HEK293 (cell line): Measurements from ENCODE around the gene PRMT1.

Source experiments
- CTCF ChIA-PET: fragments of 350-600 bp; formaldehyde crosslinking; extraction: SDS; loops from one replicate; lab custom pipeline; 2021; ENCODE audit warnings: antibody characterized with exemption; lab: Yijun Ruan, JAX
- POLR2A ChIA-PET: fragments of 300-600 bp; formaldehyde crosslinking; extraction: SDS; loops from one replicate; lab custom pipeline; 2020; ENCODE audit warnings: antibody characterized with exemption, inconsistent platforms; lab: Yijun Ruan, JAX
- H3K27ac ChIP-seq: fragments of 200-500 bp; sonication (Bioruptor generic); 2 replicates; pipeline ENCODE4 v1.5.1; 2014; ENCODE audit warnings: low read depth, low read length, control low read depth, inconsistent platforms; ENCODE audit errors: extremely low read depth
- H3K36me3 ChIP-seq, 2 experiments: fragments of 200-500 bp in 1 of 2; sonication (Bioruptor generic) in 1 of 2; 1 replicate in 1 of 2; 2 replicates in 1 of 2; pipeline ENCODE4 v1.5.1; 2014 to 2017; ENCODE audit warnings: inconsistent platforms in 2 of 2, low read length in 2 of 2; ENCODE audit not compliant: control insufficient read depth in 2 of 2, insufficient read depth in 1 of 2
- H3K4me1 ChIP-seq: fragments of 200-500 bp; sonication (Bioruptor generic); 2 replicates; pipeline ENCODE4 v1.5.1; 2014; ENCODE audit warnings: mild to moderate bottlenecking, low read length, inconsistent platforms; ENCODE audit not compliant: control insufficient read depth, insufficient read depth
- H3K4me3 ChIP-seq: 2 replicates; pipeline ENCODE4 v1.5.1; 2011; ENCODE audit warnings: low read depth, mild to moderate bottlenecking, control low read depth, low read length, moderate library complexity
- H3K9me3 ChIP-seq: fragments of 200-500 bp; sonication (Bioruptor generic); 2 replicates; pipeline ENCODE4 v1.5.1; 2014; ENCODE audit warnings: low read depth, low read length, inconsistent platforms; ENCODE audit not compliant: control insufficient read depth, insufficient read depth
- GLI4 ChIP-seq: fragments of 450-650 bp; formaldehyde crosslinking; IDR thresholded peaks from 2 replicates; pipeline ENCODE4 v1.5.1; 2016; ENCODE audit warnings: missing biosample characterization, missing genetic modification characterization
- KLF7 ChIP-seq: fragments of 450-650 bp; formaldehyde crosslinking; IDR thresholded peaks from 2 replicates; pipeline ENCODE4 v1.5.1; 2016; ENCODE audit warnings: missing biosample characterization, missing genetic modification characterization, borderline replicate concordance
- PRDM1 ChIP-seq: fragments of 450-650 bp; formaldehyde crosslinking; IDR thresholded peaks from 2 replicates; pipeline ENCODE4; 2016; ENCODE audit warnings: missing biosample characterization, missing genetic modification characterization
- SP2 ChIP-seq: fragments of 450-650 bp; formaldehyde crosslinking; IDR thresholded peaks from 2 replicates; pipeline ENCODE4 v1.5.1; 2016; ENCODE audit warnings: missing biosample characterization, missing genetic modification characterization
- ZFHX2 ChIP-seq: fragments of 450-650 bp; formaldehyde crosslinking; conservative IDR thresholded peaks from 2 replicates; pipeline ENCODE4 v1.5.1; 2016; ENCODE audit warnings: missing biosample characterization, missing genetic modification characterization
- ZFP3 ChIP-seq: fragments of 450-650 bp; formaldehyde crosslinking; IDR thresholded peaks from 2 replicates; pipeline ENCODE4 v1.5.1; 2016; ENCODE audit warnings: low read depth, missing biosample characterization, missing genetic modification characterization
- ZNF121 ChIP-seq: fragments of 450-650 bp; formaldehyde crosslinking; IDR thresholded peaks from 2 replicates; pipeline ENCODE4 v1.5.1; 2016; ENCODE audit warnings: missing biosample characterization, missing genetic modification characterization
- ZNF155 ChIP-seq: fragments of 450-650 bp; formaldehyde crosslinking; IDR thresholded peaks from 2 replicates; pipeline ENCODE4 v1.5.1; 2016; ENCODE audit warnings: missing biosample characterization, missing genetic modification characterization
- ZNF324 ChIP-seq: fragments of 450-650 bp; formaldehyde crosslinking; IDR thresholded peaks from 2 replicates; pipeline ENCODE4 v1.5.1; 2016; ENCODE audit warnings: missing biosample characterization, missing genetic modification characterization
- ZNF335 ChIP-seq: fragments of 450-650 bp; formaldehyde crosslinking; conservative IDR thresholded peaks from 2 replicates; pipeline ENCODE4 v1.5.1; 2016; ENCODE audit warnings: missing biosample characterization, missing genetic modification characterization
- ZNF366 ChIP-seq: fragments of 450-650 bp; formaldehyde crosslinking; conservative IDR thresholded peaks from 2 replicates; pipeline ENCODE4 v1.5.1; 2016; ENCODE audit warnings: missing biosample characterization, missing genetic modification characterization
- ZNF416 ChIP-seq: fragments of 450-650 bp; formaldehyde crosslinking; IDR thresholded peaks from 2 replicates; pipeline ENCODE4 v1.5.1; 2016; ENCODE audit warnings: missing biosample characterization, missing genetic modification characterization
- ZNF548 ChIP-seq: fragments of 450-650 bp; formaldehyde crosslinking; IDR thresholded peaks from 2 replicates; pipeline ENCODE4 v1.5.1; 2016; ENCODE audit warnings: missing biosample characterization, missing genetic modification characterization
- ZNF571 ChIP-seq: fragments of 450-650 bp; formaldehyde crosslinking; IDR thresholded peaks from 2 replicates; pipeline ENCODE4 v1.5.0; 2017; ENCODE audit warnings: missing biosample characterization, missing genetic modification characterization
- ZNF600 ChIP-seq: fragments of 450-650 bp; formaldehyde crosslinking; IDR thresholded peaks from 2 replicates; pipeline ENCODE4 v1.5.1; 2016; ENCODE audit warnings: missing biosample characterization, missing genetic modification characterization
- ZNF621 ChIP-seq: fragments of 450-650 bp; formaldehyde crosslinking; IDR thresholded peaks from 2 replicates; pipeline ENCODE4 v1.5.1; 2017; ENCODE audit warnings: missing biosample characterization, missing genetic modification characterization
- ZNF747 ChIP-seq: fragments of 450-650 bp; formaldehyde crosslinking; IDR thresholded peaks from 2 replicates; pipeline ENCODE4 v1.5.1; 2016; ENCODE audit warnings: missing biosample characterization, missing genetic modification characterization
- ZNF76 ChIP-seq: fragments of 450-650 bp; formaldehyde crosslinking; IDR thresholded peaks from 2 replicates; pipeline ENCODE4; 2016; ENCODE audit warnings: low read depth, missing biosample characterization, missing genetic modification characterization, borderline replicate concordance
- ZNF843 ChIP-seq: fragments of 450-650 bp; formaldehyde crosslinking; IDR thresholded peaks from 2 replicates; pipeline ENCODE4 v1.5.1; 2016; ENCODE audit warnings: missing biosample characterization, missing genetic modification characterization
- TF ChIP-seq, protein P1 (sequence below): fragments of 450-650 bp; formaldehyde crosslinking; IDR thresholded peaks from 2 replicates; pipeline ENCODE4 v1.5.1; 2016; ENCODE audit warnings: missing biosample characterization, missing genetic modification characterization
- TF ChIP-seq, protein P2 (sequence below): fragments of 450-650 bp; formaldehyde crosslinking; IDR thresholded peaks from 2 replicates; pipeline ENCODE4 v1.5.1; 2016; ENCODE audit warnings: missing biosample characterization, missing genetic modification characterization
- TF ChIP-seq, protein P3 (sequence below): fragments of 450-650 bp; formaldehyde crosslinking; IDR thresholded peaks from 2 replicates; pipeline ENCODE4 v1.5.1; 2016; ENCODE audit warnings: missing biosample characterization, missing genetic modification characterization
- TF ChIP-seq, protein P4 (sequence below): IDR thresholded peaks from 2 replicates; pipeline ENCODE4 v1.6.1; 2011; ENCODE audit warnings: mild to moderate bottlenecking, low read depth, low read length, borderline replicate concordance
- TF ChIP-seq, protein P5 (sequence below): fragments of 450-650 bp; IDR thresholded peaks from 2 replicates; pipeline ENCODE4 v1.5.1; 2018; ENCODE audit warnings: missing biosample characterization, missing genetic modification characterization

Gene PRMT1

DNA sequence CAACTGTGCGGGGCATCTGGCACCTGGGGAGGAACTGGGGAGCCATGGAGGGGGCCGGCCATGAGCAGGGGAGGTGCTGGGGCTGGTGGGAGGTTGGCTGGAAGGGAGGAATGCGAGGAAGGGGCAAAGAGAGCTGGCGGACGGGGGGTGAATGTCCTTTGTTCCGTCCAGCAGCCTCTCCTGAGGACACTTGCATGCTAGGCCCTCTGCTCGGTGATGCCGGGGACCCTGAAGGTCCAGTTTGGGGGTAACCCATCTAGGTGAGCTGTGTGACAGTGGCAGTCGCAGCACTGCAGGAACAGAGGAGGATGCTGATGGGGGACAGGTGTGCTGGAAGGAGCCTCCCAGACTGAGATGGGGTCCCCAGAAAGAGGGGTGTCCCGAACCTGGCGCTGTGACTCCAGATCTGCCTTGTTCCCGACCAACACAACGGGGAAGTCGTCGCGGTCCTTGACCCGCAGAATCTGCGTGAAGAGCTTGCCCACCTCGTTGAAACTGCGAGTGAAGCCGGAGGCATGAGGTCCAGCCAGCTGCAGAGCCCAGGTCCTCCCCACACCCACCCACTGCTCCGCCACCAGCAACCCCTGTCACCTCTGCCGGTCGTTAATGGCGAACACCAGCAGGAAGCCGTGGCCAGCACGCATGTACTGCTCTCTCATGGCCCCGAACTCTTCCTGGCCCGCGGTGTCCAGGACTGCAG, 40.7 kb upstream of the PRMT1 start:
- CTCF ChIA-PET: no interaction called here
- Histone ChIP-seq H3K36me3 (no peaks in the 10 kb centered on the region; a peak in 1 of 3 replicates), H3K4me1 (peaks cover 23% of the 10 kb centered on the region), H3K4me3 (no peak overlapping the region), H3K9me3 (no peaks in the 10 kb centered on the region), H3K27ac (no peak overlapping the region)
- no peak for TF ChIP-seq ZNF335 (tag by site-specific recombination)
- TF ChIP-seq, protein P1, sequence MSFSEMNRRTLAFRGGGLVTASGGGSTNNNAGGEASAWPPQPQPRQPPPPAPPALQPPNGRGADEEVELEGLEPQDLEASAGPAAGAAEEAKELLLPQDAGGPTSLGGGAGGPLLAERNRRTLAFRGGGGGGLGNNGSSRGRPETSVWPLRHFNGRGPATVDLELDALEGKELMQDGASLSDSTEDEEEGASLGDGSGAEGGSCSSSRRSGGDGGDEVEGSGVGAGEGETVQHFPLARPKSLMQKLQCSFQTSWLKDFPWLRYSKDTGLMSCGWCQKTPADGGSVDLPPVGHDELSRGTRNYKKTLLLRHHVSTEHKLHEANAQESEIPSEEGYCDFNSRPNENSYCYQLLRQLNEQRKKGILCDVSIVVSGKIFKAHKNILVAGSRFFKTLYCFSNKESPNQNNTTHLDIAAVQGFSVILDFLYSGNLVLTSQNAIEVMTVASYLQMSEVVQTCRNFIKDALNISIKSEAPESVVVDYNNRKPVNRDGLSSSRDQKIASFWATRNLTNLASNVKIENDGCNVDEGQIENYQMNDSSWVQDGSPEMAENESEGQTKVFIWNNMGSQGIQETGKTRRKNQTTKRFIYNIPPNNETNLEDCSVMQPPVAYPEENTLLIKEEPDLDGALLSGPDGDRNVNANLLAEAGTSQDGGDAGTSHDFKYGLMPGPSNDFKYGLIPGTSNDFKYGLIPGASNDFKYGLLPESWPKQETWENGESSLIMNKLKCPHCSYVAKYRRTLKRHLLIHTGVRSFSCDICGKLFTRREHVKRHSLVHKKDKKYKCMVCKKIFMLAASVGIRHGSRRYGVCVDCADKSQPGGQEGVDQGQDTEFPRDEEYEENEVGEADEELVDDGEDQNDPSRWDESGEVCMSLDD (tag by site-specific recombination): peak; percentile 42; the same call in 1 of the 2 replicates
- 0 out of 2 replicates have a peak, but pooled peaks have one; percentile 17 for TF ChIP-seq ZNF600 (tag by site-specific recombination)
- POLR2A ChIA-PET: interaction anchor here (2.0 kb wide), 1 partner anchor 43 kb away, joined by 8 read pairs; no protein-coding TSS in a partner anchor

DNA sequence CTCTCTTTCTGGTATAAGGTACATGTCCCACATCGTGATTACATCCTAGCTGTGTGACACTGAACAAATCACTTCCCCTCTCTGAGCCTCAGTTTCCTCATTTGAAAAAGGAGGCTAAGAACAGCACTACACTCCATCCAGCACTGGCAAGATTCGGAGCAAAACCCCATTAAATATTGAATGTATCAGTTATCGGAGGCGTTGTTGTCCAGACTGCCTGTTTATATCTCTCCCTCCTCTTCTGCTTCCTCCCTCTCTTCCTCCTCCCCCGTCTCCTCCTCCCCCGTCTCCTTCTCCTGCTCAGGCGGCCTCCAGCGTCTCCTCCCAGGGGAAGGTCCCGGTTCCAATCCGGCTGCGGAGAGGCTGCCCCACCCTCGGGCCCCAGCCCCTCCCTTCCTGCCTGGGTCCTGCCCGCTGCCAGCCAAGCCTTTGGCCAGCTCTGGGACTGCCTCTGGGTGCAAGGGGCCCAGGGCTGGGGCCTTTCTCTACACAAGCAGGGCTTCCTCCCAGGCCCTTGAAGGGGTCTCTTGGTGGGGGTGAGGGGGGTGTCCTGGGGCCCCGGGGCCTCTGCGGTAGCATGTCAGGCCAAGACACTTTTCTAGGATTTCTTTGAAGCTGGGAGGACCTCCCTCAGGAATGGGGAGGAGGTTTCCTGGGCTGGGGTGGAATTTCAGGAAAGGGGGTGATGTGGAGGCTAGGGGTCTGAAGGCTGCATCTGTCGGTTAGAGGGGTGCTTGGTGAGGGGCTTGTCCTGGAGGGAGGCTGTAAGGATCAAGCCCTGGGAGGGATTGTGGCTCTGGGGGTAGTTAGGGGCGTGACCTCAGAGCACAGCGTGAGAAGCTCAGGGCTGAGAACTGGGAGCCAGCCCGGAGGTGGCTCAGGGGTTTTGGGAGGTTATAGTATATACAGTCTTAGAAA, 39.0 kb upstream of the PRMT1 start:
- Histone ChIP-seq H3K4me3 (no peak overlapping the region), H3K9me3 (no peaks in the 10 kb centered on the region), H3K36me3 (no peaks in the 10 kb centered on the region; a peak in 1 of 3 replicates), H3K27ac (0 out of 2 replicates have a peak overlapping the region, but pooled peaks have one; percentile 20), H3K4me1 (peaks cover 26% of the 10 kb centered on the region)
- ChIA-PET POLR2A (interaction anchor here (0.5 to 1.4 kb wide), 9 partner anchors 19 to 649 kb away, joined by 3 to 8 read pairs (median 3); partner anchors contain the start of genes ATF5 and NUP62), CTCF (interaction anchor here (0.5 to 0.8 kb wide), 4 partner anchors 11 to 43 kb away, joined by 3 read pairs; no protein-coding TSS in a partner anchor)
- TF ChIP-seq, protein P2, sequence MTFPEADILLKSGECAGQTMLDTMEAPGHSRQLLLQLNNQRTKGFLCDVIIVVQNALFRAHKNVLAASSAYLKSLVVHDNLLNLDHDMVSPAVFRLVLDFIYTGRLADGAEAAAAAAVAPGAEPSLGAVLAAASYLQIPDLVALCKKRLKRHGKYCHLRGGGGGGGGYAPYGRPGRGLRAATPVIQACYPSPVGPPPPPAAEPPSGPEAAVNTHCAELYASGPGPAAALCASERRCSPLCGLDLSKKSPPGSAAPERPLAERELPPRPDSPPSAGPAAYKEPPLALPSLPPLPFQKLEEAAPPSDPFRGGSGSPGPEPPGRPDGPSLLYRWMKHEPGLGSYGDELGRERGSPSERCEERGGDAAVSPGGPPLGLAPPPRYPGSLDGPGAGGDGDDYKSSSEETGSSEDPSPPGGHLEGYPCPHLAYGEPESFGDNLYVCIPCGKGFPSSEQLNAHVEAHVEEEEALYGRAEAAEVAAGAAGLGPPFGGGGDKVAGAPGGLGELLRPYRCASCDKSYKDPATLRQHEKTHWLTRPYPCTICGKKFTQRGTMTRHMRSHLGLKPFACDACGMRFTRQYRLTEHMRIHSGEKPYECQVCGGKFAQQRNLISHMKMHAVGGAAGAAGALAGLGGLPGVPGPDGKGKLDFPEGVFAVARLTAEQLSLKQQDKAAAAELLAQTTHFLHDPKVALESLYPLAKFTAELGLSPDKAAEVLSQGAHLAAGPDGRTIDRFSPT: 0 out of 2 replicates have a peak, but pooled peaks have one; percentile 12
- no peak for TF ChIP-seq ZNF571 (tag by site-specific recombination)
- no peak for TF ChIP-seq ZNF155 (tag by site-specific recombination)
- no peak for TF ChIP-seq ZNF747 (tag by site-specific recombination)
- TF ChIP-seq ZNF324: no peak
- TF ChIP-seq, protein P3, sequence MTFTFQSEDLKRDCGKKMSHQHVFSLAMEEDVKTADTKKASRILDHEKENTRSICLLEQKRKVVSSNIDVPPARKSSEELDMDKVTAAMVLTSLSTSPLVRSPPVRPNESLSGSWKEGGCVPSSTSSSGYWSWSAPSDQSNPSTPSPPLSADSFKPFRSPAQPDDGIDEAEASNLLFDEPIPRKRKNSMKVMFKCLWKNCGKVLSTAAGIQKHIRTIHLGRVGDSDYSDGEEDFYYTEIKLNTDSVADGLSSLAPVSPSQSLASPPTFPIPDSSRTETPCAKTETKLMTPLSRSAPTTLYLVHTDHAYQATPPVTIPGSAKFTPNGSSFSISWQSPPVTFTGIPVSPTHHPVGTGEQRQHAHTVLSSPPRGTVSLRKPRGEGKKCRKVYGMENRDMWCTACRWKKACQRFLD: no peak
- no peak for TF ChIP-seq PRDM1
- no peak for TF ChIP-seq GLI4
- no peak for TF ChIP-seq ZNF121 (tag by site-specific recombination)
- TF ChIP-seq ZNF366 (tag by site-specific recombination): peak; percentile 66
- TF ChIP-seq, protein P4, sequence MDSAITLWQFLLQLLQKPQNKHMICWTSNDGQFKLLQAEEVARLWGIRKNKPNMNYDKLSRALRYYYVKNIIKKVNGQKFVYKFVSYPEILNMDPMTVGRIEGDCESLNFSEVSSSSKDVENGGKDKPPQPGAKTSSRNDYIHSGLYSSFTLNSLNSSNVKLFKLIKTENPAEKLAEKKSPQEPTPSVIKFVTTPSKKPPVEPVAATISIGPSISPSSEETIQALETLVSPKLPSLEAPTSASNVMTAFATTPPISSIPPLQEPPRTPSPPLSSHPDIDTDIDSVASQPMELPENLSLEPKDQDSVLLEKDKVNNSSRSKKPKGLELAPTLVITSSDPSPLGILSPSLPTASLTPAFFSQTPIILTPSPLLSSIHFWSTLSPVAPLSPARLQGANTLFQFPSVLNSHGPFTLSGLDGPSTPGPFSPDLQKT: no peak
- TF ChIP-seq, protein P5, sequence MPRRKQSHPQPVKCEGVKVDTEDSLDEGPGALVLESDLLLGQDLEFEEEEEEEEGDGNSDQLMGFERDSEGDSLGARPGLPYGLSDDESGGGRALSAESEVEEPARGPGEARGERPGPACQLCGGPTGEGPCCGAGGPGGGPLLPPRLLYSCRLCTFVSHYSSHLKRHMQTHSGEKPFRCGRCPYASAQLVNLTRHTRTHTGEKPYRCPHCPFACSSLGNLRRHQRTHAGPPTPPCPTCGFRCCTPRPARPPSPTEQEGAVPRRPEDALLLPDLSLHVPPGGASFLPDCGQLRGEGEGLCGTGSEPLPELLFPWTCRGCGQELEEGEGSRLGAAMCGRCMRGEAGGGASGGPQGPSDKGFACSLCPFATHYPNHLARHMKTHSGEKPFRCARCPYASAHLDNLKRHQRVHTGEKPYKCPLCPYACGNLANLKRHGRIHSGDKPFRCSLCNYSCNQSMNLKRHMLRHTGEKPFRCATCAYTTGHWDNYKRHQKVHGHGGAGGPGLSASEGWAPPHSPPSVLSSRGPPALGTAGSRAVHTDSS: peak; percentile 94
- TF ChIP-seq ZNF548 (tag by site-specific recombination): no peak
- no peak for TF ChIP-seq ZNF416 (tag by site-specific recombination)
- 0 out of 2 replicates have a peak, but pooled peaks have one; percentile 15 for TF ChIP-seq KLF7 (tag by site-specific recombination)
- TF ChIP-seq ZFP3 (tag by site-specific recombination): no peak
- peak; percentile 84 for TF ChIP-seq ZFHX2 (tag by site-specific recombination)
- peak; percentile 73 for TF ChIP-seq SP2 (tag by site-specific recombination)
- TF ChIP-seq ZNF621 (tag by site-specific recombination): no peak
- TF ChIP-seq ZNF76 (tag by site-specific recombination): no peak
- TF ChIP-seq ZNF843 (tag by site-specific recombination): no peak
